Breast epithelium (tissue), 4 donors: ENCODE measurements around the gene BPHL. TPM values are rescaled to one million over a fixed set of nuclear protein-coding genes. Genes with fewer than 3 reads are reported as not detected.

Source experiments
- DNase-seq, 2 donors: peaks; one replicate each; pipeline ENCODE4 v3.0.0-alpha.2; 2019; ENCODE audit warnings: low spot score in 2 of 2
- H3K27ac ChIP-seq, 2 donors: fragments of 200-600 bp; sonication (generic) in 1 of 2; one replicate each; pipeline ENCODE4 v1.5.1; 2016 to 2019; ENCODE audit warnings: mild to moderate bottlenecking in 1 of 2
- H3K27me3 ChIP-seq, 2 donors: fragments of 200-600 bp; sonication (generic) in 1 of 2; one replicate each; pipeline versions ENCODE4 v1.5.1 to v1.6.0; 2017 to 2019; ENCODE audit warnings: control low read depth in 1 of 2, mild to moderate bottlenecking in 1 of 2
- H3K36me3 ChIP-seq: fragments of 200-600 bp; one replicate; pipeline ENCODE4 v1.5.1; 2019
- H3K4me1 ChIP-seq, 2 donors: fragments of 200-600 bp; sonication (generic); one replicate each; pipeline ENCODE4 v1.5.1; 2016 to 2019; ENCODE audit warnings: control low read depth in 1 of 2
- H3K4me3 ChIP-seq, 3 donors: fragments of 200-600 bp; sonication (generic); 1 replicate in 2 of 3; 2 replicates in 1 of 3; pipeline ENCODE4 v1.5.1; 2016 to 2019; ENCODE audit warnings: mild to moderate bottlenecking in 3 of 3, moderate library complexity in 2 of 3
- H3K9me3 ChIP-seq, 2 donors: fragments of 200-600 bp; sonication (generic) in 1 of 2; one replicate each; pipeline ENCODE4 v1.5.1; 2016 to 2019; ENCODE audit warnings: control low read depth in 1 of 2
- CTCF ChIP-seq, 3 donors: fragments of 450-650 bp; IDR thresholded peaks; one replicate each; pipeline ENCODE4 v1.5.1; 2016 to 2017; ENCODE audit warnings: antibody characterized with exemption in 3 of 3, mild to moderate bottlenecking in 3 of 3, moderate library complexity in 3 of 3
- POLR2A ChIP-seq: fragments of 450-650 bp; IDR thresholded peaks from one replicate; pipeline ENCODE4 v1.6.1; 2016; ENCODE audit warnings: antibody characterized with exemption, mild to moderate bottlenecking, moderate library complexity
- POLR2AphosphoS5 ChIP-seq, 3 donors: sonication (generic); formaldehyde crosslinking; IDR thresholded peaks; one replicate each; pipeline ENCODE4 v1.6.1; 2017; ENCODE audit warnings: antibody characterized with exemption in 3 of 3
- intact Hi-C: fragments of 100-400 bp; cut with DNase I; formaldehyde crosslinking; loops from one replicate; pipeline ENCODE4 v1.15.1; 2023; ENCODE audit warnings: low total_unique reads
- total RNA-seq, 3 donors: library from RNA; depleted of rRNA; stranded (reverse); fragments of >200 nt; gene quantifications; one replicate each; pipeline ENCODE4 v1.1.0, GENCODE V29; 2016

Gene BPHL
- total RNA-seq, 3 donors from 2014 or later: 15.4 to 19.4 (median 19.3) TPM

DNA sequence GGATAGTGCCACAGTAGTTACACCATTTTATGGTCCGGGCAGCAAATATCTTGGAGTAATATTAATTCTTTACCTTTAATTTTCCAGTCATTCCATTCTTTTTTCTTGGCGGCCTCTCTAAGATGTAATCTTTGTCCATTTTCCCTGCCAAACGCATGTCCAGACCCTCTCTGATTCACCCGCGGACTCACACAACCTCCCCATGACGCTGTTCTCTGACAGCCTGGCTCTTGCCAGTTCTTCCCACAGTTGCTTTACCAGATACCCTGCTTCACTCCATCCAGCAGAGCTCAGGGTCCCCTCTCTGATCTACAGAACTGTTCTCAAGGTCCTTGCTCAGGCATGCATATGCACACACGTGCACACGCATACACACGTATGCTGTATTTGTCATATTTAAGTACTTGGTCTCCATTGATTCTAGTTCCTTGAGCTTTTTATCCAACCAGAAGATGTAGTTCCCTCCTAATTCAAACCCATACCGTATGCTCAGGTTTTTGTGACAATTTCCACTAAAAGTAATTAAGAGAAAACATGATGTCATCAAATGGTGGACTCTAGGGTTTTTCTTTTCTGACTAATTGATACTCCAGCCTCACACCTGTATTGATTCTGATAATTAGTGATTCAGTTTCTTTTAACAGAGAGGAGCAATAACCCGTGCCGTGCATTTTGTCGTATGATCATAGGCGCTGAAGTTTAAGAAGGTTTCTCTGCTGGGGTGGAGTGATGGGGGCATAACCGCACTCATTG lies 10.0 kb downstream of the BPHL start:
- TF ChIP-seq POLR2A (no peak), POLR2AphosphoS5 (IDR thresholded peaks at IDR 0.05) (no peak), CTCF (IDR thresholded peaks at IDR 0.05) (no peak)
- intact Hi-C loops: loop anchor here (5.0 kb wide), 1 partner anchor 129 kb away; the partner anchor contains the start of gene PSMG4
- Histone ChIP-seq H3K27me3 (no peaks in the 10 kb centered on the region), H3K27ac (no peak overlapping the region), H3K4me3 (no peak overlapping the region), H3K36me3 (no peaks in the 10 kb centered on the region), H3K9me3 (no peaks in the 10 kb centered on the region), H3K4me1 (no peaks in the 10 kb centered on the region)
- no peak for DNase-seq

DNA sequence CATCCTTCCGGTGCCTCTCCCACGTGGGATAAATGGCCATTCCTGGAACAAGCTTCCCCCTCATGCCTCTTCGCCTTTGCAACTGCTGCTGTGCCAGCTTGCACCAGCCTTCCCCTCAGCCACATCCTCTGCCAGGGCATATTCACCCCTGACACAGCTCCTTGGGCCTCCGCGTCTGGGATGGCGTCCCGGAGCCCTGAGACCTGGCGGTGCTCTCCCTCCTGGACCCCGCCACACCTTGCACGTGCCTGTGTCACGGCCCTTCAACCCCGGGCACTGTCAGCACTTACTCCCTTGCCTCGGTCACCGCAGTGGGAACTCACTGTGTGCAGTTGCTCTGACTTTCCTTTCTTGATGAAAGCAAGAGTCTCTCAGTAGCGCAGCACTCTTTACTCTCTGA lies 13.2 kb downstream of the BPHL start:
- Histone ChIP-seq H3K27ac (no peak overlapping the region), H3K27me3 (no peaks in the 10 kb centered on the region), H3K4me3 (no peak overlapping the region), H3K36me3 (no peaks in the 10 kb centered on the region), H3K9me3 (no peaks in the 10 kb centered on the region), H3K4me1 (no peaks in the 10 kb centered on the region)
- DNase-seq: no peak
- intact Hi-C loops: no loop called here
- TF ChIP-seq POLR2A (no peak), CTCF (IDR thresholded peaks at IDR 0.05) (no peak), POLR2AphosphoS5 (IDR thresholded peaks at IDR 0.05) (no peak)

DNA sequence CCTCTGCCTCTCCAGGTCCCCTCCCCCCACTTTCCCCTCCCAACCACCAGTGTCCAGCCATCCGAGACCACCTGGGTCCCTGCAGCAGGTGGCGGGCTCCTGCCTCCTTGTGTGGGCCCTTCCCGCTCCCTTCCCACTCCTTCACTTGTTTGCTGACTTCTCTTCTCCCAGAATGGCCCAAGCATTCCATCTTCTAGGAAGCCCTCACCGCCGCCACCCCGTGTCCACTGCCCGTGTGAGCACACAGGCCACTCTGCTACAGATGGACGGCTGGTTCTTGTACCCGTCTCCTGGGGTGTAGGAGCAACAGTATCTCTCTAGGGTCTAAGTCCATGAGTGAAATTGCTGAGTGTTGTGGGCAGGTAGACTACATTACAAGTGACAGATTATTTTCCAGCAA lies 15.0 kb downstream of the BPHL start:
- no peak for DNase-seq
- Histone ChIP-seq H3K27me3 (no peaks in the 10 kb centered on the region), H3K36me3 (no peaks in the 10 kb centered on the region), H3K4me3 (no peak overlapping the region), H3K27ac (no peak overlapping the region), H3K9me3 (no peaks in the 10 kb centered on the region), H3K4me1 (no peaks in the 10 kb centered on the region)
- TF ChIP-seq CTCF (IDR thresholded peaks at IDR 0.05) (no peak), POLR2A (no peak), POLR2AphosphoS5 (IDR thresholded peaks at IDR 0.05) (no peak)
- intact Hi-C loops: no loop called here

DNA sequence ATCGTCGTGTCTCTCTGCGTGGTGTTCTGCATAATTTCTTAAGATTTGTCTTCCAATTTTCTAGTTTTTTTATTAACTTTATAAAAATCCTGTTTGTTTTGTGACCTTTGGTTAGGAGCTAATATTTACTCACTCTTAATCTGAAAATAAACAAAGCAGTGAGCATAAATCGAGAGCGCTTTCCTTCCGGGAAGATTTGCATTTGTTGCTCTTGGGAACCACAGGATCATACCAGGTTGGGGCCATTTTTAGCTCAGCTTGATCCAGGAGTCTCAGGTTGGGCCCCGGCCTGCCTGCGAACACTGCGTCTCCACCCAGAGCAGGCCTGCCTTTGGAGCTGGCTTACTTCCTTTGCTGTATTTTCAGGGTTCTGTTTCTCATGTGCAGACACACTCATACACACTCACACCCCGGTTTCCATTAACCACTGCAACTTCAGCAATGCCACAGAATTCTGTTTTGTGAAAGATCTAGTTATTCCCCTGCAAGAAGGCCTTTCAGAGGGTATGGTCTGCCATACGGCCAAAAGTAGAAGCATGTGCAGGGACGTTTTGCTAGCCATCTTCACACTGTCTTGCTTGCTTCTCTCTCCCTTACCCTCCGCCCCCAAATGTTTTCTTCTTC lies 17.3 kb downstream of the BPHL start:
- H3K4me1 ChIP-seq: no peaks in the 10 kb centered on the region
- H3K9me3 ChIP-seq: no peaks in the 10 kb centered on the region
- no peak for DNase-seq
- H3K27ac ChIP-seq: peak overlapping the region in 1 of 2 donors; percentile 25
- no peaks in the 10 kb centered on the region for H3K27me3 ChIP-seq
- TF ChIP-seq CTCF (IDR thresholded peaks at IDR 0.05): no peak
- TF ChIP-seq POLR2AphosphoS5 (IDR thresholded peaks at IDR 0.05): no peak
- no peak for TF ChIP-seq POLR2A
- H3K36me3 ChIP-seq: no peaks in the 10 kb centered on the region
- H3K4me3 ChIP-seq: no peak overlapping the region
- intact Hi-C loops: no loop called here

DNA sequence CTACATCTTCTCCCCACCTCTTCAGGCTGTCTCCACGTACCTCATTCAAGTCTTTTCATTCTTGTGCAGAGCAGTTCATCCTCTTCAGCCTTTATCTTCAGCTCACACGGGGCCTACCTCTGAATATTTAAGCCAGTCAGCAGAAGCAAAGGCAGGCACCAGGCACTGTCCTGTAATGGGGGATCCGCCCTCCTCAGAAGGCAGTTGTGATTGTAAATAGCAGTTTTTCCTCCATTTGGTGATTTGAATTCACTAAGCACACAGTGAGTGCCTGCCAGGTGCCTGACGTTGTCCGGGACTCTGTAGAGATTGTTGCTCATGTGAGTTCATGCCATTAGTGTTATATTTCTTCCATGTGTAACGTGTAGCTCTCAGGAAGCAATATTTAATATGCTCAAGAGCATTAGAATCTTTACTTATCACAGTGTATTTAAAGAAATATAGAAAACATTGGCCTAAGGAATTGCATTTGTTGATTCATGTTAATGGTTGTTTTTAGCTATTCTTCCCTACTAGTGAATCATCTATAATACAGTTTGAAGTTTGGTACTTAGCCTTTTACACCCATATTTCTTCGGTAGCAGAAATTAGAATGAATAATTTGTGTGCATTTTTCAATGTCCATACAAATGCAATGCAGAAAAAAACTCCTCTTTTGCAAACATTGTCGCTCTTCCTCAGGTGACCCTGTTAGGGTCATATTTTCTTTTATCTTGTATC lies 17.9 kb downstream of the BPHL start:
- Histone ChIP-seq H3K27me3 (no peaks in the 10 kb centered on the region), H3K36me3 (no peaks in the 10 kb centered on the region), H3K4me3 (no peak overlapping the region), H3K4me1 (no peaks in the 10 kb centered on the region), H3K9me3 (no peaks in the 10 kb centered on the region), H3K27ac (peak overlapping the region in 1 of 2 donors; percentile 25)
- TF ChIP-seq POLR2A: no peak
- TF ChIP-seq POLR2AphosphoS5 (IDR thresholded peaks at IDR 0.05): no peak
- TF ChIP-seq CTCF (IDR thresholded peaks at IDR 0.05): no peak
- intact Hi-C loops: no loop called here
- DNase-seq: no peak
